GM12873 (cell line): ENCODE data around the gene IFI27.

Experiments used
- CTCF ChIP-seq: IDR thresholded peaks from 2 replicates; pipeline ENCODE4 v1.5.1; 2012; ENCODE audit warnings: low read depth, mild to moderate bottlenecking, moderate library complexity, low read length, control low read depth; ENCODE audit not compliant: insufficient read depth; ENCODE audit errors: missing control alignments

Gene IFI27

GRCh38 chr14:94110552-94111181, at the start of gene IFI27:
Gene IFI27, plus strand, starts transcription at chr14:94110736.
- no peak for TF ChIP-seq CTCF

- TF ChIP-seq CTCF = no peak
These were observed 48.1 kb upstream of the IFI27 start for GRCh38 chr14:94062344-94062940.

GRCh38 chr14:94066089-94066676, 44.4 kb upstream of the IFI27 start:
- TF ChIP-seq CTCF = no peak

DNA sequence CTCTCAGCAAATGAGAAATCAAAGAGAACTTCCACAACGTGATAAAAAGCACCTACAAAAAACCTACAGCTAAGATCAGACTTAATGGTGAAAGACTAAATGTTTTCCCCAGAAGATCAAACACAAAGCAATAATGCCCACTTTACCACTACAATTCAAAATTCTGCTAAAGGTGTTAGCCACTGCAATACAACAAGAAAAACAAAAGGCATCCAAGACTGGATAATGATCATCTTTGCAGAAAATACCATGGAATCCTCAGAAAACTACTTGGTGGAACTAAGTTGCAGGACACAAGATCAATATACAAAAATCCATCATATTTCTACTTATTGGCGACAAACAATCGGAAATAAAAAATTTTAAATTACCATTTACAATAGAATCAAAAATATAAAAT, 36.0 kb upstream of the IFI27 start:
- no peak for TF ChIP-seq CTCF

GRCh38 chr14:94075008-94075407, 35.5 kb upstream of the IFI27 start:
- TF ChIP-seq CTCF = no peak

- no peak for TF ChIP-seq CTCF
These were observed 33.3 kb upstream of the IFI27 start for GRCh38 chr14:94077111-94077821.

GRCh38 chr14:94077823-94078222, 32.7 kb upstream of the IFI27 start:
- no peak for TF ChIP-seq CTCF
